SK-N-MC (cell line): ENCODE measurements around the gene PHYH.
"Not testable (repeated sequence)": the region's sequence is repeated elsewhere in the genome, so short reads cannot be mapped to it uniquely, and the experiment has no call there.

Source experiments
- DNase-seq: peaks from one replicate; pipeline ENCODE4 v3.0.0-alpha.2; 2011; ENCODE audit warnings: low read depth, low spot score
- H3K27ac ChIP-seq: fragments of 200-600 bp; sonication (generic); 2 replicates; pipeline ENCODE4 v1.5.1; 2016; ENCODE audit warnings: mixed run types
- H3K36me3 ChIP-seq: fragments of 200-600 bp; sonication (generic); 2 replicates; pipeline ENCODE4 v1.6.1; 2017; ENCODE audit warnings: antibody characterized with exemption, low read length, mixed read lengths; ENCODE audit not compliant: insufficient read depth
- H3K4me3 ChIP-seq: fragments of 200-600 bp; sonication (generic); 2 replicates; pipeline ENCODE4 v1.5.1; 2016
- H3K9ac ChIP-seq: fragments of 200-600 bp; sonication (generic); 2 replicates; pipeline ENCODE4 v1.8.0; 2017; ENCODE audit warnings: mixed run types, mixed read lengths; ENCODE audit not compliant: insufficient read length
- H3K9me3 ChIP-seq: fragments of 200-600 bp; sonication (generic); 2 replicates; pipeline ENCODE4 v1.6.1; 2017; ENCODE audit warnings: low read depth, mild to moderate bottlenecking, antibody characterized with exemption, low read length, moderate library complexity, mixed read lengths
- EZH2 ChIP-seq: fragments of 200-600 bp; sonication (generic); IDR thresholded peaks from one replicate; pipeline ENCODE4 v1.6.1; 2017; ENCODE audit warnings: antibody characterized with exemption
- FOXP2 ChIP-seq: optimal IDR thresholded peaks from 2 replicates; pipeline ENCODE3; 2011; ENCODE audit warnings: mild to moderate bottlenecking, moderate library complexity; ENCODE audit not compliant: insufficient read depth; ENCODE audit errors: extremely low read length, control extremely low read depth
- POLR2AphosphoS5 ChIP-seq: IDR thresholded peaks from 2 replicates; pipeline ENCODE4 v1.6.1; 2012; ENCODE audit warnings: mild to moderate bottlenecking, low read depth, low read length, borderline replicate concordance

PHYH gene

GRCh38 chr10:13294784-13295183, 5.1 kb downstream of the PHYH start:
- no peaks in the 10 kb centered on the region for H3K9me3 ChIP-seq
- H3K27ac ChIP-seq: no peak overlapping the region
- no peak overlapping the region for H3K9ac ChIP-seq
- H3K36me3 ChIP-seq: no peaks in the 10 kb centered on the region
- TF ChIP-seq POLR2AphosphoS5: no peak
- TF ChIP-seq FOXP2: no peak
- TF ChIP-seq EZH2: no peak
- H3K4me3 ChIP-seq: no peak overlapping the region
- DNase-seq: no peak

GRCh38 chr10:13291821-13292773, 7.8 kb downstream of the PHYH start:
- no peaks in the 10 kb centered on the region for H3K9me3 ChIP-seq
- no peak overlapping the region for H3K4me3 ChIP-seq
- TF ChIP-seq EZH2 (no peak), FOXP2 (no peak), POLR2AphosphoS5 (no peak)
- H3K36me3 ChIP-seq: no peaks in the 10 kb centered on the region
- no peak for DNase-seq
- H3K27ac ChIP-seq: no peak overlapping the region
- H3K9ac ChIP-seq: no peak overlapping the region

- no peaks in the 10 kb centered on the region for H3K9me3 ChIP-seq
- H3K27ac ChIP-seq: no peak overlapping the region
- no peak for DNase-seq
- H3K9ac ChIP-seq: no peak overlapping the region
- TF ChIP-seq EZH2 (no peak), FOXP2 (no peak), POLR2AphosphoS5 (no peak)
- H3K4me3 ChIP-seq: no peak overlapping the region
- H3K36me3 ChIP-seq: no peaks in the 10 kb centered on the region
These were observed 8.8 kb downstream of the PHYH start for GRCh38 chr10:13291061-13291460.

- no peak for TF ChIP-seq FOXP2
- TF ChIP-seq EZH2: no peak
- Histone ChIP-seq H3K9me3 (no peaks in the 10 kb centered on the region), H3K36me3 (no peaks in the 10 kb centered on the region), H3K4me3 (no peak overlapping the region), H3K9ac (no peak overlapping the region), H3K27ac (no peak overlapping the region)
- DNase-seq: no peak
These were observed 15.8 kb downstream of the PHYH start for GRCh38 chr10:13284050-13284449.

- H3K4me3 ChIP-seq, H3K36me3 ChIP-seq, H3K9me3 ChIP-seq, H3K9ac ChIP-seq, H3K27ac ChIP-seq, DNase-seq: not testable (repeated sequence)
These were observed 17.5 kb downstream of the PHYH start for GRCh38 chr10:13282348-13282747.

- H3K27ac ChIP-seq: no peak overlapping the region
- no peaks in the 10 kb centered on the region for H3K9me3 ChIP-seq
- H3K9ac ChIP-seq: no peak overlapping the region
- no peaks in the 10 kb centered on the region for H3K36me3 ChIP-seq
- TF ChIP-seq FOXP2 (no peak), POLR2AphosphoS5 (no peak), EZH2 (no peak)
- no peak overlapping the region for H3K4me3 ChIP-seq
- no peak for DNase-seq
These were observed 23.0 kb downstream of the PHYH start for GRCh38 chr10:13276749-13277365.

GRCh38 chr10:13276146-13276545, 23.7 kb downstream of the PHYH start:
- not testable (repeated sequence) for H3K36me3 ChIP-seq, H3K4me3 ChIP-seq, DNase-seq, H3K9ac ChIP-seq, H3K27ac ChIP-seq, H3K9me3 ChIP-seq

DNA sequence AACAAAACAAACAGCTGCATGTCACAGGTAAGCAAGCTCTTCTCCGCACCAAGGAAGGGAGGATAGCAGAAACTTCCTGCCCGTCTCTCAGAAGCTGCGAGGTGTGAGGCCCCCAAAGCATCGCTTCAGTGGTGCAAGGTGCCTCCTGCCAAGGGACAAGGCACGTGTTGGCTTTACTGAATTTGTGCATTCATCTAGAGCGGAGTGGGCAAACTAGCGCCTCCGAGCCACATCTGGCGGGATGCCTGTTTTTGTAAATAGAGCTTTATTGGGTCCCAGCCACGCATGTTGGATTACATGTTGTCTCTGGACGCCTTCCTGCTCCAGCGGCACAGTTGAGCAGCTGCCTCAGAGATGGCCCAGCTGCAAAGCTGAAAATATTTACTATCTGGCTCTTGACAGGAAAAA, 27.7 kb downstream of the PHYH start:
- TF ChIP-seq EZH2: no peak
- TF ChIP-seq FOXP2: no peak
- no peak for TF ChIP-seq POLR2AphosphoS5
- no peak overlapping the region for H3K27ac ChIP-seq
- H3K9me3 ChIP-seq: no peaks in the 10 kb centered on the region
- H3K9ac ChIP-seq: no peak overlapping the region
- H3K36me3 ChIP-seq: no peaks in the 10 kb centered on the region
- no peak overlapping the region for H3K4me3 ChIP-seq
- no peak for DNase-seq
